CD4-positive, alpha-beta T cell treated with Interleukin-12 subunit alpha and Interleukin-12 subunit beta, for 1 hour (primary cell): ENCODE results near the gene EMCN.
"Not testable (repeated sequence)": the region's sequence is repeated elsewhere in the genome, so short reads cannot be mapped to it uniquely, and the experiment has no call there.

Experiments used
- DNase-seq: peaks from one replicate; pipeline ENCODE4 v3.0.0-alpha.2; 2020

EMCN gene

GRCh38 chr4:100489305-100489704 lies 28.5 kb downstream of the EMCN start:
- no peak for DNase-seq

GRCh38 chr4:100486496-100486895 lies 31.3 kb downstream of the EMCN start:
- no peak for DNase-seq

GRCh38 chr4:100483796-100484195 lies 34.0 kb downstream of the EMCN start:
- DNase-seq: no peak

GRCh38 chr4:100479971-100480370 lies 37.9 kb downstream of the EMCN start:
- DNase-seq: no peak

- DNase-seq: no peak
These were observed 48.3 kb downstream of the EMCN start for GRCh38 chr4:100469555-100469954.

- no peak for DNase-seq
These were observed 51.3 kb downstream of the EMCN start for GRCh38 chr4:100466501-100466900.

- no peak for DNase-seq
These were observed 55.8 kb downstream of the EMCN start for GRCh38 chr4:100461807-100462605.

GRCh38 chr4:100450449-100450848 lies 67.4 kb downstream of the EMCN start:
- no peak for DNase-seq

GRCh38 chr4:100431416-100431815 lies 86.4 kb downstream of the EMCN start:
- no peak for DNase-seq

- no peak for DNase-seq
These were observed 87.4 kb downstream of the EMCN start for GRCh38 chr4:100430451-100430850.

- DNase-seq: no peak
These were observed 88.2 kb downstream of the EMCN start for GRCh38 chr4:100429616-100430015.

- DNase-seq: no peak
These were observed 89.8 kb downstream of the EMCN start for GRCh38 chr4:100428051-100428450.

- DNase-seq: no peak
These were observed 93.4 kb downstream of the EMCN start for GRCh38 chr4:100424376-100424775.

GRCh38 chr4:100422894-100423293 lies 94.9 kb downstream of the EMCN start:
- no peak for DNase-seq

- DNase-seq: peak; percentile 7
These were observed 96.4 kb downstream of the EMCN start for GRCh38 chr4:100421361-100421978.

- DNase-seq: no peak
These were observed 97.3 kb downstream of the EMCN start for GRCh38 chr4:100420571-100420970.

- no peak for DNase-seq
These were observed 100.3 kb downstream of the EMCN start for GRCh38 chr4:100417565-100417964.

GRCh38 chr4:100414016-100414790 lies 103.6 kb downstream of the EMCN start:
- no peak for DNase-seq

GRCh38 chr4:100391863-100392262 lies 126.0 kb downstream of the EMCN start:
- no peak for DNase-seq

GRCh38 chr4:100391086-100391485 lies 126.7 kb downstream of the EMCN start:
- DNase-seq: no peak

GRCh38 chr4:100386270-100386669 lies 131.6 kb downstream of the EMCN start:
- no peak for DNase-seq

- not testable (repeated sequence) for DNase-seq
These were observed 137.4 kb downstream of the EMCN start for GRCh38 chr4:100380401-100380800.

- no peak for DNase-seq
These were observed 138.2 kb downstream of the EMCN start for GRCh38 chr4:100379583-100380105.

- DNase-seq: no peak
These were observed 145.4 kb downstream of the EMCN start for GRCh38 chr4:100372432-100372831.
